A549 treated with GW870086 at 1 μM for 4 hours (cell line): ENCODE measurements around the gene EPB41L2. TPM values are rescaled to one million over a fixed set of nuclear protein-coding genes. Genes with fewer than 3 reads are reported as not detected.

Source experiments
- total RNA-seq: library from RNA; stranded (reverse); fragments of 200-300 nt; extraction: Qiagen RNA extraction; gene quantifications from 5 replicates; pipeline ENCODE4 v1.2.3, GENCODE V29; 2022; ENCODE audit warnings: low read depth

EPB41L2 gene
- 33.2 to 43.2 TPM (median 38.5 TPM) in 5 replicates for total RNA-seq

GRCh38 chr6:131063028-131063763, at the start of gene EPB41L2:
TSS of gene EPB41L2 (minus strand) at chr6:131063245. CDS start at chr6:130956485, 106,760 bp downstream.

GRCh38 chr6:130827247-130828149, 235.5 kb downstream of the EPB41L2 start, which contains the start of gene SMLR1:
TSS of gene SMLR1 (plus strand) at chr6:130827406. CDS start at chr6:130827414, 8 bp downstream.

Other genes with a start within 250 kb of the EPB41L2 start
- not detected in 5 replicates for gene SMLR1, start 235.8 kb downstream of the EPB41L2 start, total RNA-seq
- gene AKAP7, start 72.2 kb upstream of the EPB41L2 start, total RNA-seq: 2.2 to 3.4 TPM (median 2.6 TPM) in 5 replicates